ENCODE results near the gene PRR4.

The PRR4 gene

GRCh38 chr12:10849425-10849878, at the start of gene PRR4:
PRR4 (minus strand) TSS chr12:10849475; CDS start chr12:10849437, 38 bp downstream.
- H3K36me3 ChIP-seq (ENCODE audit: insufficient read depth, low read length) = no peaks in the 10 kb centered on the region
- no peak for TF ChIP-seq EZH2 (IDR thresholded peaks at IDR 0.05)
- TF ChIP-seq POLR2AphosphoS5 (IDR thresholded peaks at IDR 0.05; ENCODE audit: borderline replicate concordance, low read depth, low read length) = no peak
- TF ChIP-seq FOXP2 (optimal IDR thresholded peaks at IDR 0.05; ENCODE audit: control extremely low read depth, extremely low read length, insufficient read depth) = no peak
- no peak within 1 kb of the TSS for H3K27ac ChIP-seq
- H3K9me3 ChIP-seq (ENCODE audit: low read depth, low read length) = no peaks in the 10 kb centered on the region
- no peak within 1 kb of the TSS for H3K9ac ChIP-seq (ENCODE audit: insufficient read length)
- H3K4me3 ChIP-seq = no peak within 1 kb of the TSS
- DNase-seq (ENCODE audit: low read depth, low spot score) = no peak

DNA sequence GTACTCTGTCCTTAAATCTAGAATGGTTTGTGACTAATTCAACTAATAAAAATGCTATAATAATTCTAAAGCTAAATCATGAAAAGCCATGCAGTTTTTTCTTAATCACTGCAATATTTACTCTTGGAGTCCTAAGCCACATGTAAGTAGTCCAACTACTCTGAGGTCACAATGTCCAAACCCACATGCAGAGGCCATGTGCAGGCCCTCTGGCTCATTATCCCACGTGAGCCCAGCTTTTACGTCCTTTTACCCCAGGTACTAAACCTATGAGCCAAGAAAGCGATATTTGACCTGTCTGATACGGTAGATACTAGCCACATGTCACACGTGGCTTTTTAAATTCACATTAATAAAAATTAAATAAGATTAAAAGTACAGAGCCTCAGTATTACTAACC, 47.6 kb upstream of the PRR4 start:
- TF ChIP-seq FOXP2 (optimal IDR thresholded peaks at IDR 0.05; ENCODE audit: control extremely low read depth, extremely low read length, insufficient read depth) (no peak), POLR2AphosphoS5 (IDR thresholded peaks at IDR 0.05; ENCODE audit: borderline replicate concordance, low read depth, low read length) (no peak), EZH2 (IDR thresholded peaks at IDR 0.05) (no peak)
- H3K36me3 ChIP-seq (ENCODE audit: insufficient read depth, low read length) = no peaks in the 10 kb centered on the region

GRCh38 chr12:10891937-10892336, 42.7 kb upstream of the PRR4 start:
- TF ChIP-seq FOXP2 (optimal IDR thresholded peaks at IDR 0.05; ENCODE audit: control extremely low read depth, extremely low read length, insufficient read depth) (no peak), EZH2 (IDR thresholded peaks at IDR 0.05) (no peak), POLR2AphosphoS5 (IDR thresholded peaks at IDR 0.05; ENCODE audit: borderline replicate concordance, low read depth, low read length) (no peak)
- no peaks in the 10 kb centered on the region for H3K36me3 ChIP-seq (ENCODE audit: insufficient read depth, low read length)

More for the DNA sequence above, 47.6 kb upstream of the PRR4 start:
- no peaks in the 10 kb centered on the region for H3K9me3 ChIP-seq (ENCODE audit: low read depth, low read length)
- no peak overlapping the region for H3K27ac ChIP-seq
- H3K4me3 ChIP-seq = no peak overlapping the region
- no peak for DNase-seq (ENCODE audit: low read depth, low spot score)
- no peak overlapping the region for H3K9ac ChIP-seq (ENCODE audit: insufficient read length)

GRCh38 chr12:10889226-10889625, 40.0 kb upstream of the PRR4 start:
- Histone ChIP-seq H3K36me3 (ENCODE audit: insufficient read depth, low read length) (no peaks in the 10 kb centered on the region), H3K9ac (ENCODE audit: insufficient read length) (no peak overlapping the region), H3K4me3 (no peak overlapping the region), H3K27ac (no peak overlapping the region), H3K9me3 (ENCODE audit: low read depth, low read length) (no peaks in the 10 kb centered on the region)
- no peak for DNase-seq (ENCODE audit: low read depth, low spot score)
- TF ChIP-seq POLR2AphosphoS5 (IDR thresholded peaks at IDR 0.05; ENCODE audit: borderline replicate concordance, low read depth, low read length) = no peak
- TF ChIP-seq EZH2 (IDR thresholded peaks at IDR 0.05) = no peak
- no peak for TF ChIP-seq FOXP2 (optimal IDR thresholded peaks at IDR 0.05; ENCODE audit: control extremely low read depth, extremely low read length, insufficient read depth)

More at GRCh38 chr12:10891937-10892336, 42.7 kb upstream of the PRR4 start:
- Histone ChIP-seq H3K27ac (no peak overlapping the region), H3K4me3 (no peak overlapping the region), H3K9me3 (ENCODE audit: low read depth, low read length) (no peaks in the 10 kb centered on the region), H3K9ac (ENCODE audit: insufficient read length) (no peak overlapping the region)
- DNase-seq (ENCODE audit: low read depth, low spot score) = no peak

GRCh38 chr12:10884086-10884725, 34.9 kb upstream of the PRR4 start, which contains the start of gene PRH1:
PRH1 (minus strand) TSS chr12:10884255; CDS start chr12:10884217, 38 bp downstream.
- no peak for TF ChIP-seq EZH2 (IDR thresholded peaks at IDR 0.05)
- no peak for TF ChIP-seq POLR2AphosphoS5 (IDR thresholded peaks at IDR 0.05; ENCODE audit: borderline replicate concordance, low read depth, low read length)
- TF ChIP-seq FOXP2 (optimal IDR thresholded peaks at IDR 0.05; ENCODE audit: control extremely low read depth, extremely low read length, insufficient read depth) = no peak
- Histone ChIP-seq H3K9ac (ENCODE audit: insufficient read length) (no peak within 1 kb of the TSS), H3K4me3 (no peak within 1 kb of the TSS), H3K27ac (no peak within 1 kb of the TSS), H3K36me3 (ENCODE audit: insufficient read depth, low read length) (no peaks in the 10 kb centered on the region), H3K9me3 (ENCODE audit: low read depth, low read length) (no peaks in the 10 kb centered on the region)
- DNase-seq (ENCODE audit: low read depth, low spot score) = no peak

DNA sequence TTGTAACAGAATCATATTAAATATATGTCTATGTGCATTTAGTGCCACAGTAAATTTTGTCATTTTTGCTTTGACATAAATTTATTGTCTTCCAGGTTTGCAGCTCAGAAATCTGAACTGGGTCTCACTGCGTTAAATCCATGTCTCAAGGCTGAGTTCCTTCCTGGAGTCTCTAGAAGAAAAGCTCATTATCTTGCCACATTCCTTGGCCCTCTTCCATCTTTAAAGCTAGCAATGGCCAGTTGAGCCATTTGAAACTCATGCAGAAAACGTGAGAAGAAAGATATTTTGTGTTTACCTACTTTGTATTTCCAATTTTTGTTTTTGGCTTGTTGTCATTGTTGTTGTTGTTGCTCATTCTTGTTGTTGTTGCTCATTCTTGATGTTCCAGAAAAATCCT, 24.1 kb upstream of the PRR4 start:
- H3K9me3 ChIP-seq (ENCODE audit: low read depth, low read length) = no peaks in the 10 kb centered on the region
- no peak overlapping the region for H3K9ac ChIP-seq (ENCODE audit: insufficient read length)
- no peak overlapping the region for H3K27ac ChIP-seq
- no peak for TF ChIP-seq EZH2 (IDR thresholded peaks at IDR 0.05)
- no peak for TF ChIP-seq POLR2AphosphoS5 (IDR thresholded peaks at IDR 0.05; ENCODE audit: borderline replicate concordance, low read depth, low read length)
- TF ChIP-seq FOXP2 (optimal IDR thresholded peaks at IDR 0.05; ENCODE audit: control extremely low read depth, extremely low read length, insufficient read depth) = no peak
- peaks cover 5% of the 10 kb centered on the region; the same call in 1 of the 2 replicates for H3K36me3 ChIP-seq (ENCODE audit: insufficient read depth, low read length)
- no peak for DNase-seq (ENCODE audit: low read depth, low spot score)
- H3K4me3 ChIP-seq = no peak overlapping the region

GRCh38 chr12:10867381-10867780, 18.1 kb upstream of the PRR4 start:
- Histone ChIP-seq H3K36me3 (ENCODE audit: insufficient read depth, low read length) (no peaks in the 10 kb centered on the region), H3K4me3 (no peak overlapping the region)
- no peak for DNase-seq (ENCODE audit: low read depth, low spot score)

GRCh38 chr12:10863512-10864218, 14.4 kb upstream of the PRR4 start:
- H3K9me3 ChIP-seq (ENCODE audit: low read depth, low read length) = 0 out of 2 replicates have a peak, but pooled peaks cover 4% of the 10 kb centered on the region
- peaks cover 5% of the 10 kb centered on the region; the same call in 1 of the 2 replicates for H3K36me3 ChIP-seq (ENCODE audit: insufficient read depth, low read length)
- no peak overlapping the region for H3K27ac ChIP-seq
- no peak for DNase-seq (ENCODE audit: low read depth, low spot score)
- no peak overlapping the region for H3K9ac ChIP-seq (ENCODE audit: insufficient read length)
- TF ChIP-seq POLR2AphosphoS5 (IDR thresholded peaks at IDR 0.05; ENCODE audit: borderline replicate concordance, low read depth, low read length) = no peak
- TF ChIP-seq FOXP2 (optimal IDR thresholded peaks at IDR 0.05; ENCODE audit: control extremely low read depth, extremely low read length, insufficient read depth) = no peak
- TF ChIP-seq EZH2 (IDR thresholded peaks at IDR 0.05) = no peak
- no peak overlapping the region for H3K4me3 ChIP-seq

More at GRCh38 chr12:10867381-10867780, 18.1 kb upstream of the PRR4 start:
- Histone ChIP-seq H3K9ac (ENCODE audit: insufficient read length) (no peak overlapping the region), H3K9me3 (ENCODE audit: low read depth, low read length) (no peaks in the 10 kb centered on the region), H3K27ac (no peak overlapping the region)
- TF ChIP-seq EZH2 (IDR thresholded peaks at IDR 0.05) (no peak), FOXP2 (optimal IDR thresholded peaks at IDR 0.05; ENCODE audit: control extremely low read depth, extremely low read length, insufficient read depth) (no peak)

All from SK-N-MC (cell line).